NCI-H82 treated with DMSO at 0.1 percent for 48 hours (cell line): Measurements from ENCODE around the gene UBAC2.
A peak's percentile ranks its signal among the peaks of the same experiment; 100 is the strongest.
"Not testable (repeated sequence)": the region's sequence is repeated elsewhere in the genome, so short reads cannot be mapped to it uniquely, and the experiment has no call there.

Experiments
- DNase-seq: peaks from one replicate; lab custom pipeline; 2025; ENCODE audit not compliant: unreplicated experiment; lab: John Stamatoyannopoulos, UW

Gene UBAC2

DNA sequence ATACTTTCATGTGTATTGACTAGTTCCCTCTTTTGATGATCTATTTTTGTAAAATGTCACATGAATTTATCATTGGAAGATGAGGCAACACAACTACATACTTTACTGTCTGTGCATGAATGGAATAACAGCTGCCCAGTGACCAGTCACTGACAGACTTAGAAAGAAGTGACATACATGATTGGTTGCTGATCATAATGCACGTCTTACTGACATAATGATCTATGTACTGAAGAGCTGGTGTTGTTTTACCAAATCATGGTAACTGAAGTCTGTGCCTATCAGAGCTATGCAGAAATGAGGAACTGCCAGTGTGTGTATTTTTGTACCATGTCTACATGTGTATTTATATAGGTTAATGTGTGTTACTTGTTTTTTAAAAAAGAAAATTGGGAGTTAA, 31.1 kb downstream of the UBAC2 start:
- DNase-seq = no peak

DNA sequence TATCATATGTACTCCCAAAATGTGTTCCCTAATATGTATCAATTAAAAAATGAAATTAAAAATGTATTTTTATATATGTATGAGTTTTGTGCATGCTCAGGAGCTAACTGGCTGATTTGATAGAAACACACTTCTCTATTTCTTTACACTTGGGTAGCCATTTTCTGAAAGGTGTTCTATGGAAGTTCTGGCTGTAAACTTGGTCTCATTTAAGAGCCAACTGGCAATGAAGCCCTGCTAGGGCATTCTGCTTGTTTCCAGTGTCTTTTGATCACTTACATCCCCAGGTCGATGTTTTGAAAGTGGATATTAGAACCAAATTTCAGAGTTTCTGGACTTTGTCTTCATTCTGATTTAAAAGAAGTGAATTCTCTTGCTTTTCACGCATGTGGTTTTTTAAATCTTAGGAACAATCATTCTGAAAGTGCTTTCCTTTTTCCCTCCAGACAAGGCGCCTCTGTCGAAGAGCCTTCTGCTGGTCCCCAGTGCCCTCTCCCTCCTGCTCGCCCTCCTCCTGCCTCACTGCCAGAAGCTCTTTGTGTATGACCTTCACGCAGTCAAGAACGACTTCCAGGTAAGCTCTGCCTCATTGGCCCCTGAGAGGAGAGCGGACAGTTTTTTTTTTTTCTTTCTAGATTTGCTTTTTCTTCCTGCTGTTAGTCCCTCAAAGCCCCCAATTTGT, 37.5 kb downstream of the UBAC2 start:
- DNase-seq = no peak

DNA sequence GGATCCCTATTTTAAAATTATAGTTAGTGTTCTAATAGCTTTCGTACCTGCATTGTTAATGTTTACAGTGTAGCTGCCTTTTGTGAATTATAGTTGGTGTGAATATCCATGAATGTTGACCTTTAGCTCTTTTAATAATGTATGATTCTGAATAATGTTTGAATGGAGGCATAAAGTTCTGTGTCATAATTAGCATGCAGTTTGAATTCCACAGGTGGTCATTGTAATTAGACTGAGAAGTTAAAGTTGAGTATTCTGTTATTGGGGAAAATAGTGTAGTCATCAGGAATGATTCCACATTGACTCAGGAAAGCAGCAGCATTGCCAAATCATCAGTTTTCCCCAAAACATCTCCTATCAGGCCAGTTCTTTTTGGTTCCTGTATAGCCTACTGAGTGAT, 45.4 kb downstream of the UBAC2 start:
- DNase-seq = no peak

DNA sequence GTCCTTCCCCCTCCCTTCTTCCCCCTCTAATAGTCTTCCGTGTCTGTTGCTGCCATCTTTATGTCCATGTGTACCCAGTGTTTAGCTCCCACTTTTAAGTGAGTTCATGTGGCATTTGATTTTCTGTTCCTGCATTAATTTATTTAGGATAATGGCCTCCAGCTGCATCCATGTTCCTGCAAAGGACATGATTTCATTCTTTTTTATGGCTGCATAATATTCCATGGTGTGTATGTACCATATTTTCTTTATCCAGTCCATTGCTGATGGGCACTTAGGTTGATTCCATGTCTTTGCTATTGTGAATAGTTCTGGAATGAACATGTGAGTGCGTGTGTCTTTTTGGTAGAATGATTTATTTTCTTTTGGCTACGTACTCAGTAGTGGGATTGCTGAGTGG, 48.5 kb downstream of the UBAC2 start:
- DNase-seq = not testable (repeated sequence)

DNA sequence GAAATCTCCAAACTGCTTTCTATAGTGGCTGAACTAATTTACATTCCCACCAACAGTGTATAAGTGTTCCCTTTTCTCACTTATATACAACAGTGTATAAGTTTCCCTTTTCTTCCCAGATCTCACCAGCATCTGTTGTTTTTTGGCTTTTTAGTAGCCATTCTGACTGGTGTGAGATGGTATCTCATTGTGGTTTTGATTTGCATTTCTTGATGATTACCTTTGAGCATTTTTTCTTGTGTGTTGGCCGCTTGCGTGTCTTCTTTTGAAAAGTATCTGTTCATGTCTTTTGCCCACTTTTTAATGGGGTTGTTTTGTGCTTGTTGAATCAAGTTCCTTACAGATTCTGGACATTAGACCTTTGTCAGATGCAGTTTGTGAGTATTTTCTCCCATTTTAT, 49.0 kb downstream of the UBAC2 start:
- DNase-seq = not testable (repeated sequence)

DNA sequence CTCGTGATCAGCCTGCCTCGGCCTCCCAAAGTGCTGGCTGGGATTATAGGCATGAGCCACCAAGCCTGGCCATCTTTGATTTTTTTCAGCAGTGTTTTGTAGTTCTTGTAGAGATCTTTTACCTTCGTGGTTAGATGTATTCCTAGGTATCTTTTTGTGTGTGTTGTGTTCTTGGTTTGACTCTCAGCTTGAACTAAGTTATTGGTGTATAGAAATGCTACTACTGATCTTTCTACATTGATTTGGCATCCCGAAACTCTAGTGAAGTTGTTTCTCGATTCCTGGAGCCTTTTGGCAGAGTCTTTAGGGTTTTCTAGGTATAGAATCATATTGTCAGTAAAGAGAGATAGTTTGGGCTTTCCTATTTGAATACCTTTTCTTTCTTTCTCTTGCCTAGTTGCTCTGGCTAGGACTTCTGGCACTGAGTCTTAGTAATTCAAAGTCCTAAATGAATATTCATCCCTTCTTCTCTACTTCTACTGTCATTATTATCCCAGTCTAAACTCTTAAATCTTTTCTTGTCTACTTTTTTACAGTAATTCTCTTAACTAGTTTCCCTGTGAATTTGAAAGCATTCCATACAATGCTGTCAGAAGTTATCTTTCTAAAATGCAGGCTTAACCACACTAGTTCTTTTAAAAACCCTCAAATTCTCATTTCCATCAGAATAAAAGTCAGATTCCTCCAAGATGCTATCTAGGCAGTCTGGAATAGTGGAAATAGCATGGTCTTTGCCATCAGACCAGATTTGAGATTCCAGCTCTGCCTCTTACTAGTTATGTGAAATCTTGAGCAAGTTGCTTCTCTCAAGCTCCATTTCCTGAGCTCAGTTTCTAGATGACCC, 50.5 kb downstream of the UBAC2 start:
- DNase-seq = no peak

DNA sequence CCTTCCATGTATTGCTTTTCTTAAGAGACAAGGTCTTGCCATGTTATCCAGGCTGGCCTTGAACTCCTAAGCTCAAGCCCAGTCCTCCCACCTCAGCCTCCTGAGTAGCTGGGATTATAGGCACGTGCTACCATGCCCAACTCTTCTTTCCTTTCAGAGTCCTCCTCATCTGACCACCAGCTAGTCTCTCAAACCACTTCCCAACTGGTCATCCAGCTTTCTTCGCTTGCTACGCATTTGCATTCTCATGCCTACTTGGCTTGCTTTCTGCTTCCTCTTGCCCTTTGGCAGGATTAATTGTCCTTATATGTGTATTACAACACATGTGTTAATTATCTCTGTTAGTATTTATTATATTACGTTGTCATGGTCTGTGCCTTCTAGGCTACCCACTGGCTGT, 51.3 kb downstream of the UBAC2 start:
- DNase-seq = no peak

DNA sequence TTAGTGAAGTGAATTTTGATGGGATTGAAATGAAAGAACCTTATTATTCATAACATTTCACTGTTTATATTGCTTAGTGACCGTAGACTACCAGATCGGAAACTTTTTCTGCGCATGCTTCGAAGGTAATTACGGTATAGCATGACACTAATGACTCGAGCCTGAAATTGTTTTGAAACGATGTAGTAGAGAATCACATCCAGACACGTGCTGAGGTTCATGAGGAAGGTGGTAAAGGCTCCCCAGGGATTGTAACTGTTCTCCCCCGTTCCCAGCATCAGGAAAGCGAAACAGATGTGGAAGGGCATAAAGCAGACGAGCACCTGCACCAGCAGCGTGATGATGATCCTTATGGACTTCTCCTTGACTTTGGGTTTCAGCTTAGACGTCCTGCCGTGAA, 54.2 kb downstream of the UBAC2 start:
- no peak for DNase-seq

DNA sequence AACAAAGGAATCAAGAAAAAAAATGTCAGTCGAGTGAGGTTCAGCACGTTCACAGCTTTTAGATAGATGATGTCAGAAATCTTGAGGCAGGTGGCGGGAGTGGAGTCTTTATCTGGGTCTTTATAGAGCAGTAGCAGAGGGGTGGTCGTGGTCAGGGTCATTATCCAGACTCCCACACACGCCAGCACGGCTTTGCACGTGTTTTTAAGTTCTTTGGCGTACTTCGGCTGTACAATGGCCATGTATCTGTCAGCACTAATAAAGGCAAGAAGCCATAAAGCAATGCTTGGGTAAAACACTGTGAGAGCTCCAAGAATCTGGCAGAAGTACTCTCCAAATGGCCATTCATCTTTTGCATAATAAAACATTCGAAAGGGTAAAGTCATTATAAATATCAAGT, 54.6 kb downstream of the UBAC2 start:
- no peak for DNase-seq

DNA sequence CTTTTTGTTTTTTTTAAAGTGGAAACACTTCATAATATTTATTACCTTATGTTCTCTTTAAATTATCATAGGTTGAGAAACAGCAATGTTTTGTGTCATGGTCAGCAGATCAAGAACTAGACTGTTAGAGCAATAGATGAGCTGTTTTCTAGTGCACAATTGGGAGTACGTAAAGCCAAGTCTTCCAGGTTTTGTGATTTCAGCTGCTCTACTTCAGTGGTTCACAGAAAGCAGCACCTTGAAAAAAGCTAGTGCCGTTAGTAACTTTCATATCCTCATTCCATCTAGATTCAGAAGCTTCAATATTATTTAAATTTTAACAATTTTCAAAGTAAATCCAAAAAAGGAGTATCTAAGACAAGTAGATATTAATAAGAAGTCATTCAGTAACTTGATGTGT, 55.6 kb downstream of the UBAC2 start:
- no peak for DNase-seq

DNA sequence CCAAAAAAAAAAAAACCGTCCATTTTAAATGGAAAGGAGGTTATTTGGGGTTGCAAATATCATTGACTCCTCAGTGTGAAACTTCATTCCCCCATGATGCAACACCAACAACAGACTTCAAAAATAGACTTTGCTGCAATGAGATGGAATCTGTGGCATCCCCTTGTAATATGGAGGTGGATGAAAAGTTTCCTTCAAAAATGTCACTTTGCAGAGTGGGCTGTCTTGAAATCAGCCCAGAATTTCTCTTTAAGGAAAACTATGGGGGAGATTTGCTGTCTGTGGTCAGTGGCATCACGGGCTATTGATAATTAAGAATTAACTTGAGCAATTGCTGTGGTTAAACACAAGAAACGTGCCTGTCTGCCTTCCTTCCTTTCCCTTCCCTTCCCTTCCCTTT, 56.1 kb downstream of the UBAC2 start:
- no peak for DNase-seq

DNA sequence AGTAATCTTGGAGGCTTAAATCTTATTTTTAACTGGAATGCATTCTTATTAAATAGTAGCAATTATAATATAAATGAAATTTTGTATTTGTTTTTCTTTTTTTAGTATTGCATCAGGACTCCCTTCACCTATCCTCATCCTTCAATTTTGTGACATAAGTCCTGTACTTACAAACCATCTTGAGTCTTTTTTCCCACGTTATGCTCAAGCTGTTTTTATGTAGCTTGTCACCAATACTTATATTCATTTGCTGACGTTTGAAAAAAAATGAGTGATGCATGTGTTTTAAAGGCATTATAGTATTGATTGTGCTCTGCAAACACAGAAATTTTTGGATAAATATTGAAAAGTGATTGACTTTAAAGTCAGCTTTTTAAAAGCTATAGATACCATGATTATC, 56.6 kb downstream of the UBAC2 start:
- DNase-seq = no peak

DNA sequence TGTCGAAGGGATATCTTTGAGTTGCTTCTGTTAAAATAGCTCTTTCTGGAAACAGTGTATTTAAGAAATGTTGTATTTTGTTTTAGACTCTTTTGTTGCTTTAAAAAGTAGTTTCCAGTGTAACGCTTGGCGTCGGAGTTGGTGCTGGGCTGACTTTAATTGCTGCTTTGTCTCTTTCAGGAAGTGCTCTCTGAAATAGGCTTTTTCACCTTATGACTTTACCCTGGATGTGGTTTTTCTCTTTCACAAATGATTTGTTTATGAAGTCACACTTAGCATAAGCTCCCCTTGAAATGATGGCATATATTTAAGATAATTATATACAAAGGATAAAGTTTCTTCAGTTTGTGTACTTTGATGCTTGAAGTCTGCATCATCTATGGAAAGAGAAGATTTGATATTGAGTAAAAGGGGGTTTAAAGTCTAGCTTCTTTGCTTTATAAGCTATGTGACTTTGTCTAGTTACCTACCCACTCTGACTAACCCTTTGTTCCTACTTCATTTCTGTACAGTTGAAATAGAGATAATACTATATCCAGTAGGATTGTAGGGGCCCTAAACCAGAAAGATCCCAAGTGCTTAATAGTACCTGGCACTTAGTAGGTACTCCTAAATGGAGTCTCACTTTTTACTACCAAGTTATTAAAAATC, 57.7 kb downstream of the UBAC2 start, which contains the start of gene GPR18:
GPR18 (minus strand) TSS at position 170 of the 651 bp plus-strand sequence. CDS start 2,507 bp downstream, outside the sequence.
- no peak for DNase-seq

DNA sequence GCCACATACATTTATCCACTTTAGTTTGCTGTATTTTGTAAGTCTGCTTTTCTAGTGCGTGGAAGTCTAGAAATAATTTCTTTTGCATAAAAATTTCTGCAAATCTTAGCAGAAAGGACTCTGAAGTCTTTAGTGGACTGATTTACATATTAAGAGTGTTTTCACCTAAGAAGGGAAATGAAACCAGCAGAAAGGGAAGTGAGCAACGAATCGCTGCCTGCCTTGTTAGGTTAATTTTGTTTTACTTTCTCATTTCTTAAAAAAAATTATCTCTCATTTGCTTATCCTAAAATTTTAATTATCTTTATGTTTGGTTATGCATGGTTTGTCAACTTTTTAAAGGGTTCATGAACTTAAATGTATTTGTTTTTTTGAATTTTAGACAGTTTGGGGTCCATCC, 58.3 kb downstream of the UBAC2 start:
- DNase-seq = no peak

DNA sequence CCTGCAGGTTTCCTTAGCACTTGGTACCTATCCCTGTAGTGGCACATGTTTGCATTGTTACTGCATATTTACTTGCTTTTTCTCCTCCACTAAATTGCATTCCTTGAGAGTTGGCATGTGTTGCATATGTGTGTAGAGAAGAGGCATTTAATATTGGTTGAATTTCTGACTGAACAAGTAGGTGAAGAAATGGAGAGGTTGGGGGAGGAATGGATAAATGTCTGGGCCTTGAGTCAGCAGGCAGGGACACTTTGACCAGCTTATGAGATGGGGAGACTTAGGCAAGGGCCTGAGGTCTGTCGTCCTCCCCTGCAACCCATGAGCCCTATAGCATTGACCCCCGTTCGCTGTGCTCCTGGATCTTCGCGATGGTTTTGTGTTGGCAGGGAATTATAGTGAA, 59.6 kb downstream of the UBAC2 start:
- DNase-seq = no peak

DNA sequence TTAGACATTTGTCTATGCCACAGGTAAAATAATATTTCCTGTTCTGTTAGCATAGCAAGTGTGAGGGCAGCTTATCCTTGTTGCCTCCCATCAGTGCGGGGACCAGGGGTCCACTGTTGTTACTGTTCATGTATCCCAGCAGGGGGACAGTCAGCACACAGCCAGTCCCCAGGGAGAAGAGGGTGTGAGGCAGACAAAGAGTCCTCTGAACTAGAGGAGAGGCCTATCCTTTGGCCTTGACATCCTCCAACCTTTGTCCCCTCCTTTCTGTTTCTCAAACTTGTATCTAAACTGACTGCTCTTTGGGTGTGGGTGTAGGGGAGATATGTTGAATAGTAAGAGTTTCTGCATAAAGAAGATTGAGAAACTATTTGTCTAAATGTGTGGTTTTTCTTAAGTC, 60.4 kb downstream of the UBAC2 start:
- no peak for DNase-seq

DNA sequence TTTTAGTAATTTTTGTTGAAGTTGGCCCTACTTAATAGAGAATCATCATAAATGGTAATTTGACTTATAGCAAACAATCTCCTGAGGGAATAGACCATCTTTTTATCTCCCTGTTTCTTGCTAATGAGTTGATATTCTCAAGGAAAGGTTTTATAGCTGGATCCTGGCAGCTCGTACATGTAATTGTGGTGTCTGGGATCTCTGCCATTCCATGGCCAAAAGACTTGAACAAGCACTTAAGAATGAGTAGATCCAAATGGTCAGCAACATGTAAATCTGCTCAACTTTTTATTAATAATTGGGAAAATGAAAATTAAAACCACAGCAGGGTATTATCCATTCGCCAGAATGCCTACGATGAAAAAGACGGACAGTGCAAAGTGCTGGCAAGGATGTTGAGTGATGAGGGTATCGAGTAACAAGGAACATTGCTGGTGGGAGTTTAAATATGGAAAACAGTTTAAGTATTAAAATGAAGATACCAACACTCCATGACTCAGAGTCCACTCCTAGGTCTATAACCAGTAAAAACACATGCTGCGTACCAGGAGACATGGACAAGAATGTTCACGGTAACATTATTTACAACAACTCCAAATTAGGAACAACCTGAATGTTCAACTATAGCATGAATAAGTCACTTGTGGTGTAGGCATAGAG, 62.6 kb downstream of the UBAC2 start:
- DNase-seq = no peak

DNA sequence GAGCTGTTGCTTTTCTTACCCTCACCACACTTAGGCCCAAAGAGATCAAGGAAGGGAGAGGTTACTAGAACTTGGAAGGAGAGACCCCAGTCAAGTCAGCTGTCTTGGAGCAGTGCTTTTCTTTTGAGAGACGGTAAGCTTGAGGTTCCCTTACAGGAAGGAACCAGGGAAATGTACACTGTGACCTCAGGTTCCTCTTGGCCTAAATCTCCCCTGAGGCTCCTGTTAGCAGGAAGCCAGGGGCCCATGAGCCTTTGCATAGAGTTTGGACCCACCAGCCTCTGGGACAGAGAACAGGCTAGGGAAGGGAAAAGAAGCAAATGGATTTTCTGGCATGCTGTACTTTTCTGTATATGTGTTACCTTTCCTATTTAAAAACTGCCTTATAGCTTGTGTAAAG, 63.4 kb downstream of the UBAC2 start:
- no peak for DNase-seq

DNA sequence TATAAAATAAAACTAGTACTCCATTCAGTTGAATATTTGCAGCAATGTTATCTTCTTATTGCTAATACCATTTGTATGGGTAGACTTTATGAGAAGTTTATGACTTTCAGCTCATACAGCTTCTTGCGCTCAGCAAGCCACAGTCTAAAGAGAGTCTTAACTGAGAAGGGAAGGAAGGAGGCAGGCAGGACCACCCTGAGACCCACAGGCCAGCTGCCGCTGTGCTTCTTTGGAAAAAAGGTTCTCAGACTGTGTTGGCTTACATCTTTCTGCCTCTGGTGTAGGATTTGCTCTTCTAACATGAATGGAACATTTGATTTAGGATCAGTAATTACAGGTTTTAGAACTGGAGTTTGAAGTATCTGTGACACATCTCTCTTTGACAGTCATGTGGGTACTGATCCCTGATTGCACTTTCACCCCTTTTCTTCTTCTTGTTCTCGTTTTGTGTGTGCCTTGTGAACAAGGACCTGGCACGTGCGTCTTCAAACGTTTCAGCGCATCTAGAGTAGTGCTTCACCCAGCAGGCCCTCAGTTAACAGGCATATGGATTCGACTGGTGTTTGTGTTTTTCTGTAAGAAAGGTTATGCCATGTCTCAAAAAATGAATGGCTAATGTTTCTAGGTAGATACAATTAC, 64.6 kb downstream of the UBAC2 start:
- DNase-seq = no peak

DNA sequence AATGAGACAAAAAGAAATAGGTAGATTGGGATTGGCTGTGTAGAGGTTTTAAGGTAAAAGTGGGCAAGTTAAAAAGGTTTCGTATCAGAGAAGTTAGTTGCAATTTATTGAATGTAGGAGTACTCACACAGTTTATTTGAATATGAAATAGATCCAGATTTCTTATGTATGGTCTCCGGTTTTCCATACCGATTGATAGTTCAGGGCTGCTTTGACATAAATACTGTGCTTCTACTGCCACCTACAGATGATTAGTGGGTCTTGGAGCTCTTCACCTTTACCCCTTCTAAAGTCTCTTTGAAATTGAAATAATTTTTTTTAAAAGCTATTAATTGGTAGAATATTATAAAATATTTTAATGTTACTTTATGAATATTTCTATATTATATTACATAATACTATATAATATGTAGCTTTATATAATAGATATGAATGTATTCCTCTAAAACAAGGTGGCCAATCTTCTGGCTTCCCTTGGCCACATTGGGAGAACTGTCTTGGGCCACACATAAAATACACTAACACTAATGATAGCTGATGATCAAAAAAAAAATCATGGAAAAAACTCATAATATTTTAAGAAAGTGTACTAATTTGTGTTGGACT, 65.3 kb downstream of the UBAC2 start:
- peak; percentile 40 for DNase-seq

DNA sequence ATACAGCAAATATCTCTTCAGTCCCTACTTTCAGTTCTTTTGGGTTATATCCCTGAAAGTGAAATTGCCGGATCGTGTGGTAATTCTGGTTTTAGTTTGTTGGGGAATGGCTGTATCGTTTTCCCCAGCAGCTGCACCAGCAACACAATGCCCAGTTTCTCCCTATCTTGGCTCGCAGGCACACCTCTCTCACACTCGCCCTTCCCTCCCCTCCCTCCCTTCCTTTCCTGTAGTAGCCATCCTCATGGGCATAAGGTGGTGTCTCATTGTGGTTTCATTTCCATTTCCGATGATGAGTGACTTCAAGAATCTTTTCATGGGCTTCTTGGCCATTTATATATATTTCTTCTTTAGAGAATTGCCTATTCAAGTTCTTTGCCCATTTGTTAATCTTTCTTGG, 66.2 kb downstream of the UBAC2 start:
- DNase-seq = no peak
